NK-92 treated with Interleukin-12 subunit alpha and Interleukin-12 subunit beta, amount 100 ng/mL, for 24 hours (cell line): Measurements from ENCODE around the gene OLFML2B.

Source experiments
- DNase-seq: peaks from one replicate; lab custom pipeline; 2025; lab: John Stamatoyannopoulos, UW

Gene OLFML2B

DNA sequence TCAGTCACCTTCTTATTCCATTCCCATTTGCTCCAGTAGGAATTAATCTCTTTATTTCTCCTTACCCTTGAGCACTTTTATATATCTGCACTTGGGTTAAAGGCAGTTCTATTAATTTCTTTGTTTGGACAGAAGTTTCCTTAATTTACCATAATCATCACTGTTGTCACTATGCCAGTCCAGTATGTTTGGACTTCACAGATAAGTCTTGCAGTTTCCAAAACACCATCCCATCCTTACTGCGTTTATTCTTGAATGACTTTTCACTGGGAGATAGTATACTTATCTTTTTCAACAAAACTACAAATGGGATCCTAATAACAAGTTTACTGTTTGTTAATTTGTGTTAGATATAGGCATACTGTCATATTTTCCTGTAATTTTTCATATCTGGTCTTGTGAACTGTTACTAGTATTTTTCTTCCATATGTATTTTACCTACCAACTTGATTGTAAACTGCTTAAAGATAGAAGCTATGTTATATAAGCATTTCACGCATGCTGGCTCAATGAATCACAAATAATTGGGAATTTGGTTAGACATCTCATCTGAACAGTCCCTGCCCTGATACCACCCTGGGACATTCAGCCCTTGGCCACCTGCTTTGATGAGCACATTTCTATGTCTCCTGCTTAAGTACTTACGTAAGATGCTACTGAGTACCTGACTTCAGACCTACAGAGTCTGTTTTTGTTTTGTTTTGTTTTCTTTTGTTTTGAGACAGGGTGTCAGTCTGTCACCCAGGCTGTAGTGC, 78.2 kb downstream of the OLFML2B start:
- no peak for DNase-seq

DNA sequence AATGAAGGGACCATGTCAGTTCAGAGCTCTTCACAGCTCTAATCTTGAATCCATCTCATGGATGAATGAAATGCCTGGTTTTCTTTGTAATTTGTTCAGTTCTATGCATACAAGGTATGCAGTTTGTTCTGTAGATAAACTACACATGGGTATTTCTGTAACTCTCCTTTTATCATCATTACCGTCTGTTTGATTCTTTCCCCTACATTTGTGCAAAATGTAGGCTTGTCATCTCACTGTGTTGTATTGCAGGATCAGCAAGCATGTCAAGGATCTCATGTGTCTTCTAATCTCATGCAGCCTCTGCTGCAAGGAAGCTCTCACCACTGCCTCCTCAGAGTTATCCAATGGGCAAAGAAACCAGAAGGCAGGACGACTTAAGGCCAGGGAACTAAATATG, 79.3 kb downstream of the OLFML2B start:
- no peak for DNase-seq

DNA sequence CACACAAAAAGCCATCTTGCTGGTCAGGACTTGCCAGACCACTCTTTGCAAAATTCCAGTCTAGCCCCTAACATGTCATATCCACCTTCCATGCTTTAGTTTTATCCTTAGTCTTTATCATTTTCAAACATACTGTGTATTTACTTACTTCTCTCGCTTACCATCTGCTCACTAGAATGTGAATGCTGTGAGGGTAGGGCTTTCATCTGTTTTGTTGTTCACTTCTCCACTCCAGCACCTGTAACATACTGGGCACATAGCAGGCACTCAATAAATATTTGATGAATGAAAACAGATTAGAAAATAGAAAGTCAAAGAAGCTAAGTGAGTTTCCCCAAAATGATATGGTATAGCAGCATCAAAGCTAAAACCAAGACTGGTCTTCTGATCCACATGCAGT, 79.9 kb downstream of the OLFML2B start:
- no peak for DNase-seq

DNA sequence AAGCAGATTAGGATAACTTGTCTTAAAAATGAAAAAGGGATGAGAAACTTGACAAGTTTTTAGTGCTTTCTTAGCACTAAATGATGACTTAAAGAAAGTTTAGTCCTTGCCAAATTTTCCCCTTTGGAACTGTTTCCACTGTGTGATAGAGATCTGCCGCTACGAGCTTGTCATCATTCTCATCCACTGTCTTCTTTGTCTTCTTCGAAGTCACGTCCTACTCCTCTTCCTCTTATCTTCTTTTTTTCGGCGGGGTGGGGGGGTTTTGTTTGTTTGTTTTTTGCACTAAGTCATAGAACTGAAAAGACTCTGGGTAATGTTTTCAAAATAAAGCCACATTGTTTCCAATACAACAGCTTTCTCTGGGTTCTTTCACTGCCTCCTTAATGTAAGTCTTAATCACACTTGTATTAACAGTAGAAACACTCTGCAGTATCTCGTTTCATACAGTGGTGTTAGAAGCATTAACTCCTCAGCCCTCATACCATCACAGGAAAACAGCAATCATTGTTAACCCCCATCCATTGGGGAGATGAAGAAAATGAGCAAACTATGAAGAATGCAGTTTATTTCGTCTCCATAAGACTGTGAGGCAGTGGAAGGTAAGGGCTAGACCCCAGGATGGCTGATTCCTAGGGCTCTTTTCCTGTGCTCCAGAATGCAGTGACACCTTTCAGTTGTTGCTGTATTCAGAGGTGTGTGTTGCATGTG, 81.8 kb downstream of the OLFML2B start:
- no peak for DNase-seq

DNA sequence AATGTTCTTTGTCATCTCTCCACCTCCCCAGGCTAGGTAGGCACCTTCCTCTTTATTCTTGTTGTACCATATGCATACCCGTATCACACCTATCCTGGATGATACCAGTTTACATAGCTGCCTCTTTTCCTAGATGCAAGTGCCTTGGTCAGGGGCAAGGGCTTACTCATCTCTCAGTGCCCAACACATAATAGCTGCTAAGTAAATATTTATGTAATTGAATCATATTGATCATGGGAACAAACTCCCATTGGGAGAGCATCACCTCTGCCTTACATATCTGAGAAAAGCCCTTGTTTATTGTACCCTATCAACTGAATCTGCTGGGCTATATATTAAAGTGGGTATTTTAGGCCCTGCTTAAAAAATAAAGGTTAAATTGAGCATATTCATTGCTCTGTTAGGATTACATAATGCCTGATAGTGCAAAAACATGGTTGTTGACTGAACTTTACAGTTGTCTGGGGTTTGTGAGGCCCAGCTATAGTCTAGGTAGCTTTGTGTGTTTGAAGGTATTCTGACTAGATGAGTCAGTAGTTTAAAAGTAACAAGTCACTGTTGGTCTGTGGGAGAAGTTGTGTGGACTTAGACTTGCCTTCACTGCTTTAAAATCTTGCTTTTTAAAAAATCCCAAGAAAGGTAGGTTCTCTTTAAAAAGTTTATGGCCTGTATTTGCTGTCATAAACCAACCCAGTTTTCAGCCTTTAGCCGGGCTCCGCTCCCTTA, 82.6 kb downstream of the OLFML2B start:
- no peak for DNase-seq

DNA sequence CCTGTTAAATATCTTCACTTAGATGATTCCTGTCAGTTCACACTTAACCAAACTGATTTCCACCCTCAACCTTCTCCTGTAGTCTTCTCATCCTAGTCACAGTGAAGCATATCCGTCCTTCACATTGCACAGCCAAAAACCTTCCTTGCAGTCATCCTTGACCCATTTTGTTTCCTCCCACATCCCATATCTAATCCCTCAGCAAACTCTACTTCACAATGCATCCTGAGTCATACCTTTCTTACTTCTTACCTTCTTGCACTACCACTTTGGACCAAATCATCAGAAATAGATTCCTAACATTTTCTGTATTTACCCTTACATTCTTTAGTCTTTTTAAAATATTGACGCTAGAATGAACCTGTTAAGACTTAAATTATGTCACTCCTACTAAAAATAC, 86.9 kb downstream of the OLFML2B start:
- DNase-seq, result no peak

DNA sequence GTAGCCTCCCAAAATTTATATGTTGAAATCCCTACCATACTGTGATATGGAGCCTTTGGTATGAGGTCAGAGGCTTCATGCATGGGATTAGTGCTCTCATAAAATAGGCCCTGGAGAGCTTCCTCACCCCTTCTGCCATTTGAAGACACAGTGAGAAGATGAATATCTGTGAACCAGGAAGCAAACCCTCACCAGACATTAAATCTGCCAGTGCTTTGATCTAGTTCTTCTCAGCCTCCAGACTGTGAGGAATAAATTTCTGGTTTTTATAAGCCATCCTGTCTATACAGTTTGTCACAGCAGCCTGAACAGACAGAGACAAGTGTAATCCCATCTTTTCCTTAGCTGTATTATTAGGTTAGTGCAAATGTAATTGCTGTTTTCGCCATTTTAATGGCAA, 88.4 kb downstream of the OLFML2B start:
- no peak for DNase-seq

DNA sequence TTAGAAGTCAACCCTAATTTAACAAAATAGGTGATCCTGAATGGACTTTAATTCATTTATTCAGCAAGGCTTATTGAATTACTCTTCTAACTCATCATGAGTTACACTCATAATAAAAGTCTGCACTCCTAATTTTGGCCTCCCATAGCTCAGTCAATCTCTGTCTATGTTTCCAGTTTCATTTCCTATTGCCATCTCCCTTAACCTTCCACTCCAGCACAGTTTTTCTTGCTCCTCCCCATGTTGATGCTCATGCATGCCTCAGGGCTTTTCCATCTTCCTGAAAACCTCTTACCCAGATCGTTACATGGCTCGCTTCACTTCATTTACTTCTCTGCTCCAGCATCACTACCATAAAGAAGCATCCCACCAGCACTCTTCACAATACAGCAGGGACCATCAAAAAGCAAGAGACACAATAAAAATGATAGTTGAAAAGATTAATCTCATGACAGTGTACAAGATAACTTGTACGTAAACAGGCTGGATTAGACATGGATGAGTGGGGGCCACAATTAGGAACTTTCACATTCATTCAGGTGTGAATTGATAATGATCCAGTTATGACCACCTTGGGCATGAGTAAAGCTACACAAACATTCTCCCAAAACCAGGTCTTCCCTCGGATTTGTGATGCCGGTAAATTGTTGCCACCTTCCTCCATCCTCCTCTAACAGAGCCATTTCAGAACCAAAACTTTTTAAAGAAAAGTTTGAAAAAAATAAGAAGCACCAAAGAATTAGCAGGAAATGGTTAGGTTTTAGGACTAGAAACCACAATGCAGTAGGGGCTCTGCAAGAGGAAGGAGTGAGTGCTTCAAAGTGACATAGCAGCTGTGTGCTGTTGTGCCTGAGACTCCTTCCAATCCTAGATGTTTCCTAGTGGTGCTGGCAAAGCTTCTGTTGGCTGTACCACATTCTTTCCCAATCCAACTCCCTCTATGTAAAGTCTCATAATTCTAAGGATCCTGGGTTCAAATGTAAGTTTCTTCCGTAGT, 89.8 kb downstream of the OLFML2B start:
- DNase-seq, result no peak
